Stimulated activated CD8-positive, alpha-beta memory T cell treated with anti-CD3 and anti-CD28 coated beads, Interleukin-12 subunit alpha, Interleukin-12 subunit beta, amount 100 ng/mL, for 24 hours (primary cell): ENCODE data around the gene TNFSF11.

ENCODE experiments used
- DNase-seq: peaks from one replicate; pipeline ENCODE4 v3.0.0-alpha.2; 2020; ENCODE audit errors: extremely low read depth

Gene TNFSF11

DNA sequence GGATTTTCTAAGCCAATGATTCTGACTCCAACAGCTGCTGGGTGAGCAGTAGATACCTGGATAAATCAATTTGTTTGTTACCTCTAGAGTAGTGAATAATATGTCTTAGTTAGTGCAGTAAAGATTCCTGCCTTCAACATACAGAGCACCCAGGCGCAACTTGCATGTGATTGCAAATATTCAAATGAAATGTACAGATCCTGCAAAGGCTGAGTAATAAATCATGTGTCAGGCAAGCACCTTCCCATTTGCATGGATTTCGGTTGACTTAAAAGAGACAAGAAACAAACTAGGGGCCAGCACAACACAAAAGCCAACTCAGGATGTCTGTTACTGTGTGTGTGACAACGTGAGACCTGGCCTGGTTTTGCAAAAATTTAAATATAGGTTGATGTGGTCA, 79.7 kb downstream of the TNFSF11 start:
- DNase-seq, result no peak

DNA sequence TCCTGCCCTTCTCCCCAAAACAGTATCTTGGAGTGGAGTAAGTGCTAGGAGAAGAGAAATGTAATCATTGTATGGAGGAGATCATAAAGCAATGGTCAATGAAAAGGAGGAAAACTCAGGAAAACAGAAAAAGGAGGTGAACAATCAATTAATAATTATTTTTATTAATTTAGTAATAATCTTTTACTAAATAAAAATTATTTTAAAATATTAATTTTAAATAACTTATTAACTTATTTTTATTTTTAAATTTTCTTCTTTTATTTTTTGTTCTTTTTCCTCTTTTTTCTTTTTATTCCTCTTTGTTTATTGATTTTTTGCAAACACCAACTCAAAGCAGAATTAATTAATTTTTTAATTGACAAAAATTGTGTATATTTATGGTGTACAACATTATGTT, 80.3 kb downstream of the TNFSF11 start:
- no peak for DNase-seq

DNA sequence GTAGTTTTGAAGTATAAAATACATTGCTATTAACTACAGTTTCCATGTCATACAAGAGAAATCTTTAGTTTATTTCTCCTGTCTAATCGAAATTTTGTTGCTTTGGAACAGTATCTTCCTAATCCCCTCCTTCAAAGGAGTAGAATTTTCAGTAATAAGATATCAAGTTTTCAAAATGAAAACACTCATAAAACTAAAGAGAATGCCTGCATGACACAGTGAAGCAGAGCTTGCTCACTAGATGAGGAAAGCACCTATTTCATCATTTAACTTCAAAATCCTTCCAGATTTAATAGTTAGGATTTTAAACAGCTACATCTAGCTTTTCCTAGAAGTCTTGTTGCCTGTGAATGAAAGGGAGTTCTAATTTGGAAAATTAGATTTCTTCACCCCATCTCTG, 80.8 kb downstream of the TNFSF11 start:
- DNase-seq, result no peak

DNA sequence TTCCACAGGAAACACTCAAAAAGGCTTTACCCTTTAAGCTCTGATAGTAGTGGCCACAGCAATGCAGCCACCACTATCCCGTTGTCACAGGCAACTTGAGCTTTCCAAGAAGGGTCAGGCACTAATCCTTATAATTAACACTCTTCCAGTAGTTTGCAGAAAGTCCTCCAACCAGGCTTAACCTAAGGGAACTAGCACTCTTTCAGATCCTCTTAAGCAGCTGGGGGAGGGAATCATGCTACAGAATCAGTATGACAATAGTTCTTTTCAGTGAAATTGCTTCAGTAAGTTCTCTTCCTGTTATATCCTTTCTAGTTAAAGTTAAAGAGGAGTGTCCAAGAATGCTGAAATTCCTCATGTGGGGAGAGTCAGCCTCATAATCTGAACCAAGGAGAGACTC, 82.2 kb downstream of the TNFSF11 start:
- DNase-seq, result no peak

DNA sequence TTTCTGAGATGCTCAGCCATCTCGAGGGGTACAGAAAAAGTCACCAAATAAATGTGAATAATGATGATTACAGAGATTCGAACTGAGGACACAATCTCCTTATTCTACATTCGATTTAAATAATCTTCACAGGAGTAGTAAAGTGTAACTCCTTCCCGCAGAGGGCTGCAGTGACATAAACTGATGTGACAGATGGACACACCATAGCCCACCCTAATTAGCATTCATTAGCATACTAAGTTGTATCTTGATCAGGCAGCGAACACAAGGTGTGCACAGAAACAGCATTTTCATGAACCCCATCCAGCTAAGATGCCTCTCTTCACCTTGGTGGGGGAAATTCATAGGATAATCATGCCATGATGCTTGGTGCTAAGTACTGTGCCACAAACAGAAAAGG, 83.0 kb downstream of the TNFSF11 start:
- no peak for DNase-seq
